ENCODE measurements around the gene HSP90AB1. TPM values are rescaled to one million over a fixed set of nuclear protein-coding genes. Genes with fewer than 3 reads are reported as not detected.

HSP90AB1 gene
- total RNA-seq: 100 to 1,000 TPM; 414 to 463 TPM
- long read RNA-seq, donor 1, transcript HSP90AB1-203 (12 exons, 2,572 nt): major isoform, 289 of 332 reads
- long read RNA-seq, donor 1, partial matches to known transcripts: 30 of 332 reads
- long read RNA-seq, donor 1, other reads (novel, unspliced or antisense): 9 of 332 reads
- long read RNA-seq, donor 2, transcript HSP90AB1-203 (12 exons, 2,572 nt): major isoform, 1,966 of 2,718 reads
- long read RNA-seq, donor 2, transcript HSP90AB1-201 (12 exons, 2,582 nt): minor isoform, 10 of 2,718 reads
- long read RNA-seq, donor 2, partial matches to known transcripts: 698 of 2,718 reads
- long read RNA-seq, donor 2, other reads (novel, unspliced or antisense): 40 of 2,718 reads

DNA sequence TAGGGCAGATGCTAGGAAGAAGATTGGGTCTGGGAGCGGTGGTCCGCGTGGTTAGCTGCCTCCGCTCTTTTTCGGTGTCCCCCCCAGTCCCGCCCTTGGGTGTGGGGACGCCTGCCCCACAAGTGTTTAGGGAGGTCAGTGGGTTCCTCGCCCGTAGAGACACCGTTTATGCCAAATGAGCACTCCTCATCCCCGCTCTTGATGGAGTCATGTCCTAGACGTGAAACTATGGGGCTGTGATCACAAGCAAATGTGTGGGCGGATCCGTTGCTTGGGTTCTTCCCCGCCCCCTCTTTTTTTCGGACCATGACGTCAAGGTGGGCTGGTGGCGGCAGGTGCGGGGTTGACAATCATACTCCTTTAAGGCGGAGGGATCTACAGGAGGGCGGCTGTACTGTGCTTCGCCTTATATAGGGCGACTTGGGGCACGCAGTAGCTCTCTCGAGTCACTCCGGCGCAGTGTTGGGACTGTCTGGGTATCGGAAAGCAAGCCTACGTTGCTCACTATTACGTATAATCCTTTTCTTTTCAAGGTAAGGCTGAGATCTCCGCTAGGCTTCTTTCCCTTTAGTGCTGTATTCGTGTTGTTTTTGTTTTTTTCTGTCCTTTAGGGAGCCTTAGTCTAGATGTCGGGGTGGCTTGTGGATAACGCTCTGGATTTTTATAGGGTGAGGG, at the start of gene HSP90AB1:
TSS of gene HSP90AB1 (plus strand) at position 439 of the 675 bp plus-strand sequence. CDS start 1,529 bp downstream, outside the sequence.
- intact Hi-C loops (cut with DNase I): no loop called here
- DNase-seq (ENCODE audit: low spot score): peak; percentile 97

DNA sequence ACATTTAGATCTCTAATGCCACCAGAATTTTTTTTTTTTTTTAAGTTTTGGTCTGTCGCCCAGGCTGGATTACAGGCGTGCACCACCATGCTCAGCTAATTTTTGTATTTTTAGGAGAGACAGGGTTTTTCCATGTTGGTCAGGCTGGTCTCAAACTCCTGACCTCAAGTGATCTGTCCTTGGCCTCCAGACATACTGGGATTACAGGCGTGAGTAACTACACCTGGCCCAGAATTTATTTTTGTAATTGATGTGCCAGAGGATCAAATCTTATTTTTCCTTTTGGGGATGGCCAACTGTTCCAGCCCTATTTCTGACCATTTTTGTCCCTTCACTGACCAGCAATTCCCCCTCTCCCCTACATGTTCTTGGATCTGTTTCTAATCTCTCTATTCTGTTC, 48.2 kb upstream of the HSP90AB1 start:
- no peak for DNase-seq (ENCODE audit: low spot score)
- intact Hi-C loops (cut with DNase I): no loop called here

DNA sequence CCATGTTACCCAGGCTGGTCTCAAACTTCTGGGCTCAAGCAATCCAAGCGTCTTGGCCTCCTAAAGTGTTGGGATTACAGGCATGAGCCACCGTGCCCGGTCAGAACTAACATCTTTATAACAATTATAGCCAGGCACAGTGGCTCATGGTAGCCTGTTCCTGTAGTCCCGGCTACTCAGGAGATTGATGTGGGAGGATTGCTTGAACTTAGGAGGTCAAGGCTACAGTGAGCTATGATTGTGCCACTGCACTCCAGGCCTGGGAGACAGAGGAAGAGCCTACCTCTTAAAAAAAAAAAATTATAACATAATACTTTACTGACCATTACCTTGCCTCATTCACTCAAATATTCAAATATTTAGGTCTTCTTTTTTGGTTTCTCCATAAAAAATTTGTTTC, 47.0 kb upstream of the HSP90AB1 start:
- intact Hi-C loops (cut with DNase I): no loop called here
- peak; percentile 43 for DNase-seq (ENCODE audit: low spot score)

DNA sequence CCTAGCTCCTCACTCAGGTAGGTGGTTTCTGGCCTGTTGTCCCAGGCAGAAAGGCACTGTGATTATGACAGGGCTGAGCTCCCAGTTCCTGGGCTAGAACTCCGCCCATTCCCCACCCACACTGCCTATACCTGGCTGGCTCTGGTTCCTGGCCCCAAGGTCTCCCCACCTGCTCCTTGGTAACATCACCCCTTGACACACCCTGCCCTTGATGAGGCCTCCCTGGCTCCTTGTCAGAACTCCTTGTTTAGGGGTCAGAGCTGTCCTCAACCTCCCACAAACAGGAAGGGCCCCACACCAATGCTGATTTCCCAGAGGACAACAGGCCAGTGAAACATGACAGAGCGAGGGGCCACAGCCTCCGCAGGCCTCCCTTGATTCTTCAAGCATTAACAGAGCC, 45.7 kb upstream of the HSP90AB1 start:
- intact Hi-C loops (cut with DNase I): no loop called here
- DNase-seq (ENCODE audit: low spot score): no peak

DNA sequence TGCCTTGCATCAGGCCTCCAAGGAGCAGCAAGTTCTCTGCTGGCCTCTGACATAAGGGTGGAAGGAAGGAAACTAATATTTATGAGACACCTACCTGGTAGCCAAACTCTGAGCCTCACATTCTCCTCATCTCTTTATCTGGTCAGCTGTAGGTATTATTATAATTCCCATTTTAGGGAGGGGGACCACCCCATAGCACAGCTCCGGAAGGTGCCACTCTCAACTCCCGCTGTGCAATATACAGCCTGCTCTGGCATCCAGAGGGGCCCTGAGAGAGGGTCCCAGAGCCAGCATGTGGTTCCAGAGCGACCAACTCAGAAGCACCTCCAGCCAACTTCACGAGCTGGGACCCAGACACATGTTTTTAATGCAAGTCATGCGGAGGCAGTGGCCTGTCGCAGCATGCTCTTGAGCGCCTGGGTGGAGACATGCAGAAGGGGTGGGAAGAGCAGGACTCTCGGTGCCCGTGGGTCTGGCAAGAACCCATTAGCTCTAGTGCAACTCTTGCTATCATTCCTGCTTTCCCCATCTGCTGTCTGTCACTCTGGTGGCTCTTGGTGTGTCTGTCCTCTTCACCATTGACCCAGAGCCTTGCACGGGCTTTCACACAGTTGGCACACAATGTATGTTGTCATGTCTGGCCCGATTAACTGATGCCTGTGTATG, 45.1 kb upstream of the HSP90AB1 start:
- intact Hi-C loops (cut with DNase I): no loop called here

DNA sequence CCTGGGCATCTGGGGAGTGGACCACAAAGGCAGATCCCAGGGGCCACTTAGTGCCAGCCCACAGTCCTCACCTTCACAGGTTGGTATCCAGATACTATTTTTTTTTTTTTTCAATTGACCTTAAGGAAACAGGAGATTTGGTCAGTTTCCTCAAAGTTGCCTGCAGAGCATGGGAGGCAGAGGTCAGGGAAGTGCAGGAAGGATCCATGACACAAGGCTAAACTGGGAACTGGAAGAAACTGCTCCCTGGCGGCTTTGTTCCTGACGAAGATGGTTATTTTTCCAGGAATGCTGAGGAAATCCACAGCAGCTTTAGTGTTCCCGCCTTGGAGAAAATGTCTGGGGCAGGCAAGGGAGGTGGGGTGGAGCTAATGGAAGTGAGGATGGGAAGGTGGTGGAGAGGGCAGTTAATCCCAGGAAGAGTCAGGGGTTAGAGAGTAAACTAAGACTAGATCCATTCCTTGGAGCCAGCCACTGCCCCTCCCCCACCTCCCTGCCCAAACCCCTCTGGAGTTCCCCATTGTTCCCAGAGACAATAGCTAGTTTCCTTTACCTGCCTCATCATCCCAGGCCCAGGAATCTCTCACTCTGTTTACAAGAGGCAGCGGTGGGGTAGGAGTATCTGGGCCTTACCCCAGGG, 44.4 kb upstream of the HSP90AB1 start:
- DNase-seq (ENCODE audit: low spot score): no peak

More for the DNA sequence above, 45.1 kb upstream of the HSP90AB1 start:
- no peak for DNase-seq (ENCODE audit: low spot score)

DNA sequence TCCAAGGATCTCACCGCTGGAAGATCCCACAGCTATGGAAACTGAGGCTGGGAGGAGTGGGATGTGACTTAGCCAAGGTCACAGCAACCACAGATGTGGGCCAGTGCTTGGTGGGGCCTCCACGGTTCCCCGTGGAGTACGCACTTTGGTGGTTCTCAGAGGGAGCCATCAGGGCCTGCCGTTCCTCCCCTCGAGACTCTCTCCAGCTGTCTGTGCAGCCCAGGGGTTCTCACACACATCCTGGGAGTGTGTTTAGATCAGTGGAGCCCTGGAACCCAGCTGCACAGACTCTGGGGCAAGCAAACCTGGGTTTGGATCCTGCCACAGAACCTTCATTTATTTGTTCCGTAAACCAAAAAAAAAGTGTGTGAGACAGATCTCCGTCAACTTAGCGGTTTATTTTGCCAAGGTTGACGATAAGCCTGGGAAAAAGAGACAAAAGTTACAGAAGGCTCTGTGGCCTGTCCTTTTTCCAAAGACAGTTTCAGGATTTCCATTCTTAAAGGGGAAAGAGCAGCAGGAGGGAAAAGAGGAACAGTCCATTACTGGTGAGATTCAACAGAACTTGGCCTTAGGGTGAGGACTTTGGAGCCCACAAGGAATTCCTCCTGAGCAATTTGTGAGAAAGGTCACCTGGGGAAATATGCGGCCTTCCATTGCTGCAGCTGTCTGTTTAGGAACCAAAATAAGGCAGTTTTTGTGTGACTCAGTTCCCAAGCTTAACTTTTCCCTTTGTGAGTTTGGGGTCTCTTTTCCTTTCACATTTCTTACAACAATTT, 43.7 kb upstream of the HSP90AB1 start:
- no peak for DNase-seq (ENCODE audit: low spot score)

More for the DNA sequence above, 44.4 kb upstream of the HSP90AB1 start:
- intact Hi-C loops (cut with DNase I): no loop called here

DNA sequence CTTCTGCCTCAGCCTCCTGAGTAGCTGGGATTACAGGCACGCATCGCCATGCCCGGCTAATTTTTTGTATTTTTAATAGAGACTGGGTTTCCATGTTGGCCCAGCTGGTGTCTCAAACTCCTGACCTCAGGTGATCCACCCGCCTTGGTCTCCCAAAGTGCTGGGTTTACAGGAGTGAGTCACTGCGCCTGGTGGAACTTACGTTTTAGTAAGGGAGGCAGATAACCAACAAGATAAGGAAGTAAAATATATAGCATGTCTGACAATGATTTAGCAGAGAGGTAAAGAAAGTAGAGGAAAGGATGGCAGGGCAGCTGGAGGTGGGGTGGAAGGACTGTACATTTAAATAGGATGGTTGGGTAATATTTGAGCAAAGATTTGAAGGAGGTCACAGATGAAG, 42.9 kb upstream of the HSP90AB1 start:
- intact Hi-C loops (cut with DNase I): no loop called here

More for the DNA sequence above, 43.7 kb upstream of the HSP90AB1 start:
- intact Hi-C loops (cut with DNase I): no loop called here

DNA sequence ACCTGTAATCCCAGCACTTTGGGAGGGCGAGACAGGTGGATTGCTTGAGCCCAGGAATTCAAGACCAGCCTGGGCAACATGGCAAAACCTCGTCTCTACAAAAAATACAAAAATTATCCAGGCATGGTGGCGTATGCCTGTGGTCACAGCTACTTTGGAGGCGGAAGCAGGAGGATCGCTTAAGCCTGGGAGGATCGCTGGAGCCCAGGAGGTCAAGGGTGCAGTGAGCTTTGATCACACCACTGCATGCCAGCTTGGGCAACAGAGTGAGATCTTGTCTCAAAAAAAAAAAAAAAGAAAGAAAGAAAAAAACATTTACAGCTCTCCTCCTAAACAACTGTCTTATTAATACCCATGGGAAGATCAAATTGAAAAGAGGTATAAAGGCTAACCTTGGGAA, 38.9 kb upstream of the HSP90AB1 start:
- intact Hi-C loops (cut with DNase I): no loop called here
- DNase-seq (ENCODE audit: low spot score): no peak

More for the DNA sequence above, 42.9 kb upstream of the HSP90AB1 start:
- DNase-seq (ENCODE audit: low spot score): no peak

DNA sequence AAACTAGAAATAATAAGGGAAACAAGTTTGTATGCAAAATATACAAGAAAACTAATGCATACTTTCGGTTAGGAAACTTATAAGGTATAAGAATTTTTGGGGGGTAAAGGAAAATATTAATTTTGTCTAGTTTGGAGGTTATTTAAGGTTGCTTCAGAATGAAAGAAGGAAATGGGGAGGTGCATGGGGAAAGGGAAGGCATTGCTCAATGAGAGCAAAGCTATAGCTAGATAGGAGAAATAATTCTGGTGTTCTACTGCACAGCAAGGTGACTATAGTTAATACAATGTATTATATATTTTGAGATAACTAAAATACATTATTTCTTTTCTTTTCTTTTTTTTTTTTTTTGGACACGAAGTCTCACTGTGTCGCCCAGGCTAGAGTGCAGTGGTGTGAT, 35.6 kb upstream of the HSP90AB1 start:
- intact Hi-C loops (cut with DNase I): no loop called here
- DNase-seq (ENCODE audit: low spot score): no peak

DNA sequence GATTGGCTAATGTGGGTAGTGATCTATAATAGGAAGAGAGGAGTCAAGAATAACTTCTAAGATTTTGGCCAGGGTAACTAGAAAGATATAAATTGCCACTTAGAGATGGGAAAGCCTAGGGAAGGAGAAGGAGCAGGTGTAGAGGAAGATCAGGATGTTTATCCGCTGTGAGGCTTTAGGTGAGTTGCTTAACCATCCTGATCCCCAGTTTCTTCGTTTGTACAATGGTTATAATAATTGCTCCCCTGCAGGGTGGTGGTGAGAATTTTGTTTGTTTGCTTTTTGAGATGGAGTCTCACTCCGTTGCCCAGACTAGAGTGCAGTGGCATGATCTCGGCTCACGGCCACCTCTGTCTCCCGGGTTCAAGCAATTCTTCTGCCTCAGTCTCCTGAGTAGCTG, 32.6 kb upstream of the HSP90AB1 start:
- intact Hi-C loops (cut with DNase I): no loop called here
- no peak for DNase-seq (ENCODE audit: low spot score)

DNA sequence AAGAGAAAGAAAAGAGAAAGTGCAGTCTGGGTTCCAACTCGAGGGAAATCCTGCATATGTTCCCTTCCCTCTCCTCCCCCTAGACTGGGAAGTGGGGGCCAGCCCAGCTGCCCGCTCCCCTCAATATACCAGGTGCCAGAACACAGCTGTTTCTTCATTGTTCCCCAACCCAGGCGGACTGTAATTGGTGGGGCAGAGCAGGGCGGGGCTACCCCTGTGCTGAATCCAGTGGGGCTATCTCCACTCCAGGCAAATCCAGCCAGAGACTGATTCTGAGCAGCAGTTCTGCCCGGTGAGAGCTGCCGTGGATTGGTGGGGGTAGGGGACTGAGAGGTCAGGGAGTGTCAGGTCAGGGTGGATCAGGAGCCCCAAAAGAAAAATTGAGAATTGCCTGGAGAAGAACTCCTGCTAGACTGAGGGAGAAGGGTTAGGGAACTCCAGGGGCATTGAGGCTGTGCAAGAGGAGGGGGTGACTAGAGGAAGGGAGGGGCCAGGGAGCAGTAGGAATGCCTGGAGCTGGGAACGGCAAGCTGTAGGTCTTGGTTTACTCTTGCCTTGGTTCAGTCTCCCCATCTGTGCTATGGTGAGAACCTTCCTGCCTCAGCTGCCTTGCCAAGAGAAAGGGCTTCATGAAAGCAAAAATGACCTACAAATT, 30.1 kb upstream of the HSP90AB1 start, which contains the start of gene MYMX:
TSS of gene MYMX (plus strand) at position 250 of the 655 bp plus-strand sequence. CDS start 546 bp downstream, outside the sequence.
- intact Hi-C loops (cut with DNase I): no loop called here

DNA sequence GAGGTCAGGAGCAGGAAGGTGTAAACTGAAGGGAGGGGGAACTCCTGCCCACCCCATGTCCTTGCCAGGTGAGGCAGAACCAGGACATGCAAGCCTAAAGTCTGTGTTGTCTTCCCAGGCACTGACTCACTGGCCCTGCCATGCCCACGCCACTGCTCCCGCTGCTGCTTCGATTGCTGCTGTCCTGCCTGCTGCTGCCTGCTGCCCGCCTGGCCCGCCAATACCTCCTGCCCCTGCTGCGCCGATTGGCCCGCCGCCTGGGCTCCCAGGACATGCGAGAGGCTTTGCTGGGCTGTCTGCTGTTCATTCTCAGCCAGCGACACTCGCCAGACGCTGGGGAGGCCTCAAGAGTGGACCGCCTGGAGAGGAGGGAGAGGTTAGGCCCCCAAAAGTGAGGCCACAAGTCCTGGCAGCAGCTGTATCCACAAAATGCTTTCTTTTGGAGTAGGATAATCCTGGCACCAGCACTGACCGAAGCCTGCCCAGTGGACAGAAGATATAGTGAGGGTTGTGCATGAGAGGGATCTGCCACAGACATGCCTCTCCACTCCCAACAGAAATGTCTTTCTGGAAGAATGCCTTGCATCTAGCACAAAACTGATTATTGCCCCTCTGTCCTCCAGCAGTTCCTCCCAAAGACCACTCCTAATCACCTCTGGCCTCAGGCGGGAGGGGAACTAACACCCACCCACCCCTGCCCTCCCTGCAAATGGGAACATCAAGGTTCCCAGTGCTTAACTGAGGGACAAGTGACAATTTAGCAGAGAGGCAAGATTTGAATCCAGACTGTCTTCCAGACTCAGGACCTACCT, 29.4 kb upstream of the HSP90AB1 start:
- no peak for DNase-seq (ENCODE audit: low spot score)
- intact Hi-C loops (cut with DNase I): no loop called here

More for the DNA sequence above, 30.1 kb upstream of the HSP90AB1 start, which contains the start of gene MYMX:
- DNase-seq (ENCODE audit: low spot score): no peak

DNA sequence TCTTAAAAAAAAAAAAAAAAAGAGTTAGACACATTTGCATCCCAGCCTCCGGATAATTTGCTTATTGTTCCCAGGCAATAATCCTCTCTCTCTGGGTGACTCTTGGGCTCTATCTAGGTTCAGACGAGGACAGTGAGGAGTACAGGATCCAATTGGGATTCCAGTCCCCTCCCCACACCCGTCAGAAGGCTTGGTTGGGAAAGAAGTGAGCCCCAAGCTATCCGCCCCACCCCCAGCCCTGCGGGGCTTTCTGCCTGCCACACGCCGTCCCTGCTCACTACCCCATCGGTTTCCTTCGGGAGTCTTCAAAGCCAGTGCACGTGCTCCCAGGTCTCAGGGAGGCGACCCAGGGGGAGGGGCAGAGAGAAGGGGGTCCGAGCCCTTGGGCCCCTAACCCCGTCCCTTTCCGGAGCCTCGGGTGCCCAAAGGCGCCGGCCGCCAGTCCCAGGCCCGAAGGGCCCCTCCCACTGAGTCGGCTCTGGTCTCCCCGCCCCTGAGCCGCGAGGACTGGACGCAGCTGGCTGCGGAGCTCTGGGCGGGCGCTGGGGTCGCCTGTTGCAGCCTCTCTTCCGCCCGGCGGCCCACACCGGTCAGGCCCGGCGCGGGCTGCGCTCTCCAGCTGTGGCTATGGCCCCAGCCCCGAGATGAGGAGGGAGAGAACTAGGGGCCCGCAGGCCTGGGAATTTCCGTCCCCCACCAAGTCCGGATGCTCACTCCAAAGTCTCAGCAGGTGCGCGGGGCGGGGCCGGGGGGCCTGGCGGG, 27.7 kb upstream of the HSP90AB1 start:
- peak; percentile 95 for DNase-seq (ENCODE audit: low spot score)
- intact Hi-C loops (cut with DNase I): no loop called here

DNA sequence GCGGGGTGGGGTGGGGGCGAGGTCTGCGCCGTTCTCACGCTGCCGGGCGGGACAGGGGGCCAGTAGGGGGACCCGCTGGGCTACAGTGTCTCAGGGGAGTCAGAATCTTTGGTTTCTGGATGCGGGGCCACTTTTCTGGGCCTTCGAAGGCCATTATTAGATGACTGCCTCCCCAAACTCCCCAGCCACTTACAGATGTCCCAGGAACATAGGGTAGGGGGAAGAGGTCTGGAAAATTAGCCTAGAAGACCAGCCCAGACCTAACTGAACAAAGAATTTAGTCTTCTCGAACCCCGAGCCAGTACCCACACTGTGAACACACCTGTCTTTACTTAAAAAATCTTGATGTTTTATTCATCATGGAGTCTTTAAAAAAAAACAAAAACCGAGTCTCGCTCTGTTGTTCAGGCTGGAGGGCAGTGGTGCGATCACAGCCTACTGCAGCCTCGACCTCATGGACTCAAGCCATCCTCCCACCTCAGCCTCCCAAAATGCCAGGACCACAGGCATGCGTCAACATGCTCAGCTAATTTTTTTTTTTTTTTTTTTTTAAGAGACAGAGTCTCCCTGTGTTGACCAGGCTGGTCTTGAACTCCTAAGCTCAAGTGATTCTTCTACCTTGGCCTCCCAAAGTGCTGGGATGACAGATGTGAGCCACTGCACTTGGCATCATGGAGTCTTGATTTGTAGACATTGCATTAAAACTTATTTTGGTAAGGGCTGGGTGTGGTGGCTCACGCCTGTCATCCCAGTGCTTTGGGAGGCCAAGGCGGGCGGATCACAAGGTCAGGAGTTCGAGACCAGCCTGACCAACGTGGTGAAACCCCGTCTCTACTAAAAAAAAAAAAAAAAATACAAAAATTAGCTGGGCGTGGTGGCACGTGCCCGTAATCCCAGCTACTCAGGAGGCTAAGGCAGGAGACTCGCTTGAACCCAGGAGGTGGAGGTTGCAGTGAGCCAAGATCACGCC, 26.8 kb upstream of the HSP90AB1 start:
- intact Hi-C loops (cut with DNase I): no loop called here
- DNase-seq (ENCODE audit: low spot score): no peak

DNA sequence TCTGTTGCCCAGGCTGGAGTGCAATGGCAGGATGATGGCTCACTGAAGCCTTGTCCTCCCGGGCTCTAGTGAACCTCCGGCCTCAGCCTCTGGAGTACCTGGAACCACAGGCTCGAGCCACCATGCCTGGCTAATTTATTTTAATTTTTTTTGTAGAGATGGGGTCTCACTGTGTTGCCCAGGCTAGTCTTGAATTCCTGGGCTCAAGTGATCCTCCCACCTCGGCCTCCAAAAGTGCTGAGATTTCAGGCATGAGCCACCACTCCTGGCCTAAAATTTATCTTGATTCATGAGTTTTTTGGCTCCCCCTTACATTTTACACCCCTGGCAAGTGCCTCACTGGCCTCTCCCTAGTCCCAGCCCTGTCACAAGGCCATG, 26.0 kb upstream of the HSP90AB1 start:
- DNase-seq (ENCODE audit: low spot score): no peak
- intact Hi-C loops (cut with DNase I): no loop called here
